Measurements from ENCODE around the gene DAND5.

DNA sequence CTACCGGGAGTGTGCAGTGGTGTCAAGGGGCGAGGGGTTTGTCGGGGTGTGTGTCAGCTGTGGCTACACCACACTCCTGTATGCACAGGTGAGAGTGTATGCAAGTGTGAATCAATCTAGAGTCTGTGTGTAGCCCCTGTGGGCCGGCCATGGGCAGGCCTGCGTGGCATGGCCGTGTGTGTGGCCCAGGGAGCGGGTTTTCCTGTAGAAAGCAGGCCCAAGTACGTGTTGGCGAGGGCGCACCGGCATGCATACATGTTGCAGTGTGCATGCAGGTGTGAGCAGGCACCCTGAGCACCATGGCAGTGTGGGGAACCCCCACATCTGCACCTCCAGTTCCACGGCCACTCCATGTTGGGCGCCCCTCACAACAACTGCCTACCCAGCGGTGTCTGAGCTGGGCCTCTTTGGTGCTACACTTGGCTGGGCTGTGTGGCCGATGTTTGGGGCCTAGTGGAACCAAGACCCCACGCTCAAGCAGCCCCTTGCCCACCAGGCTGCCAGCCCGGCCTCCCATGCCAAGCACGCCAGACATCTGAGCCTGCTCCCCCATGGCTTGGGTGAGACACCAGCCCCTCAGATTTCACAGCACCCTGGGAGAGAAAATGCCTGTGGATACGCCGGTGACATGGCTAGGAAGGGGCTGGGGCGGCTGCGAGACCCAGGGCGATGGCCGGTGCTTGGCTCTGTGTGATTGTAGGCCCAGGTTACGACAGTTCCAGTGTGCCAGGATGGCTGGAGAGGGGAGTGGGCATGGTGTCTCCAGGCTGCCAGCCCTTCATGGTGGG is 28.0 kb downstream of the DAND5 start:
- TF ChIP-seq, protein P1, sequence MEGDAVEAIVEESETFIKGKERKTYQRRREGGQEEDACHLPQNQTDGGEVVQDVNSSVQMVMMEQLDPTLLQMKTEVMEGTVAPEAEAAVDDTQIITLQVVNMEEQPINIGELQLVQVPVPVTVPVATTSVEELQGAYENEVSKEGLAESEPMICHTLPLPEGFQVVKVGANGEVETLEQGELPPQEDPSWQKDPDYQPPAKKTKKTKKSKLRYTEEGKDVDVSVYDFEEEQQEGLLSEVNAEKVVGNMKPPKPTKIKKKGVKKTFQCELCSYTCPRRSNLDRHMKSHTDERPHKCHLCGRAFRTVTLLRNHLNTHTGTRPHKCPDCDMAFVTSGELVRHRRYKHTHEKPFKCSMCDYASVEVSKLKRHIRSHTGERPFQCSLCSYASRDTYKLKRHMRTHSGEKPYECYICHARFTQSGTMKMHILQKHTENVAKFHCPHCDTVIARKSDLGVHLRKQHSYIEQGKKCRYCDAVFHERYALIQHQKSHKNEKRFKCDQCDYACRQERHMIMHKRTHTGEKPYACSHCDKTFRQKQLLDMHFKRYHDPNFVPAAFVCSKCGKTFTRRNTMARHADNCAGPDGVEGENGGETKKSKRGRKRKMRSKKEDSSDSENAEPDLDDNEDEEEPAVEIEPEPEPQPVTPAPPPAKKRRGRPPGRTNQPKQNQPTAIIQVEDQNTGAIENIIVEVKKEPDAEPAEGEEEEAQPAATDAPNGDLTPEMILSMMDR (IDR thresholded peaks at IDR 0.05): no peak
- TF ChIP-seq POLR2AphosphoS5 (IDR thresholded peaks at IDR 0.05): no peak
